GM21515 (cell line): ENCODE data around the gene MYL9.
"Not testable (repeated sequence)": the region's sequence is repeated elsewhere in the genome, so short reads cannot be mapped to it uniquely, and the experiment has no call there.

Experiments used
- ATAC-seq: cut with Tn5 transposase; IDR thresholded peaks from one replicate; pipeline ENCODE4 v1.9.1; 2021; ENCODE audit not compliant: unreplicated experiment

Gene MYL9

GRCh38 chr20:36548704-36549627 lies 7.6 kb downstream of the MYL9 start:
- no peak for ATAC-seq

- no peak for ATAC-seq
These were observed 8.3 kb downstream of the MYL9 start for GRCh38 chr20:36549628-36549941.

- ATAC-seq = no peak
These were observed 8.8 kb downstream of the MYL9 start for GRCh38 chr20:36549942-36550789.

- ATAC-seq = no peak
These were observed 9.5 kb downstream of the MYL9 start for GRCh38 chr20:36550790-36551299.

DNA sequence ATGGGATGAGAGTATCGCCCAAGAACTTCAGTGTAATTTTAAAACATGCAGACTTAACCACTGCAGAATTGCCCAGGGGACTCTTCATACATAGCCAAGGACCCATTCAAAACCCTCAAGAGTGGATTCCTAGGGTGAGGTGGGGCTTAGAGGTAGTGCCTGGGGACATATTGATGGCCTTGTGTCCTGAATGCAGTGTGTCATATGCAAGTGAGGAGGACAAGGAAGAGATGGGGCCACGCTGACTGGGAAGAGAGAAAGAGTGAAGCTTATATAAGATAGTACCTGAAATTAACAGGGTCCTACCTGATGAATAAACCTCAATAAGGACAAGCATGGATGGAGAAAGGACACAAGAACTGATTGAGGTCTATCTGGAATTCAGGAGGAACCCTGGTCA lies 13.9 kb downstream of the MYL9 start:
- ATAC-seq = no peak

DNA sequence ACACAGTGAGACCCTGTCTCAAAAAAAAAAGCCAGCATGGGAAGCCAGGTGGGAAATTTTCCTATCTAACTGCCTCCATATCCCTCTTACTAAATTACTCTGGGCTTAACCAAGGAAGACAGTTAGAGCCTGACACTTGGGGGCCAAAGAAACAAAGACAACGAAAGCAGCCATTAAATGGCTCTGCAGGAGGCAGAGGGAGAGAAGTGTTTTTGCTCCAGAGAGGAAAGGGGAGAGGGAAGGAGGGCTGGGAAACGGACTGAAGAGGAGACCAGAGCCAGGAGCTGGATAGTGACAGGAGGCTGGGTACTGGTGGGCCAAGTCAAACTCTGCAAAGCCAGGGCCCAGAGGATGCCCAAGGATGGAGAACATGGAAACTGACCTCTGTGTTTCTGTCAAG lies 21.4 kb downstream of the MYL9 start:
- no peak for ATAC-seq

GRCh38 chr20:36563374-36563773 lies 22.1 kb downstream of the MYL9 start:
- no peak for ATAC-seq

DNA sequence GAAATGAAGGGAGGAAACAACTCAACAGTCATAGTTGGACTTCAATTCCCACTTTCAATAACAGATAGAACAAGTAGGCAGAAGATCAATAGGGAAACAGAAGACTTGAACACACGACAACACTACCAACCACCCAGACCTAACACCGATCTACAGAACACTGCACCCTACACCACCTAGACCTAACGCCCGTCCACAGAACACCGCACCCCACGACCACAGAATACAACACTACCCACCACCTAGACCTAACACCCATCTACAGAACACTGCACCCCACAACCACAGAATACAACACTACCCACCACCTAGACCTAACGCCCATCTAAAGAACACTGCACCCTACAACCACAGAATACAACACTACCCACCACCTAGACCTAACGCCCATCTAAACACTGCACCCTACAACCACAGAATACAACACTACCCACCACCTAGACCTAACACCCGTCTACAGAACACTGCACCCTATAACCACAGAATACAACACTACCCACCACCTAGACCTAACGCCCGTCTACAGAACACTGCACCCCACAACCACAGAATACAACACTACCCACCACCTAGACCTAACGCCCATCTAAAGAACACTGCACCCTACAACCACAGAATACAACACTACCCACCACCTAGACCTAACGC lies 22.9 kb downstream of the MYL9 start:
- not testable (repeated sequence) for ATAC-seq

- ATAC-seq = not testable (repeated sequence)
These were observed 23.4 kb downstream of the MYL9 start for GRCh38 chr20:36564726-36565121.

DNA sequence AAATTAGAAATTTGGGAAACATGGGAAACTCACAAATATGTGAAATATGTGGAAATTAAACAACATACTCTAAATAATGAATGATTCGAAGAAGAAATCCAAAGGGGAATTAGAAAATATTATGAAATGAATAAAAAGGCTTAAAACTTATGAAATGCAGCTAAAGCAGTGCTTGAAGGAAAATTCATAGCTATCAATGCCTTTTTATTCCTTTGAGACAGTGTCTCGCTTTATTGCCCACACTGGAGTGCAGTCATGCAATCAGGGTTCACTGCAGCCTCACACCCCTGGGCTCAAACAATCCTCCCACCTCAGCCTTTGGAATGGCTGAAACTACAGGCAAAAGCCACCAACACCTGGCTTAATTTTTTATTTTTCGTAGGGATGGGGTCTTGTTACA lies 24.2 kb downstream of the MYL9 start:
- no peak for ATAC-seq

DNA sequence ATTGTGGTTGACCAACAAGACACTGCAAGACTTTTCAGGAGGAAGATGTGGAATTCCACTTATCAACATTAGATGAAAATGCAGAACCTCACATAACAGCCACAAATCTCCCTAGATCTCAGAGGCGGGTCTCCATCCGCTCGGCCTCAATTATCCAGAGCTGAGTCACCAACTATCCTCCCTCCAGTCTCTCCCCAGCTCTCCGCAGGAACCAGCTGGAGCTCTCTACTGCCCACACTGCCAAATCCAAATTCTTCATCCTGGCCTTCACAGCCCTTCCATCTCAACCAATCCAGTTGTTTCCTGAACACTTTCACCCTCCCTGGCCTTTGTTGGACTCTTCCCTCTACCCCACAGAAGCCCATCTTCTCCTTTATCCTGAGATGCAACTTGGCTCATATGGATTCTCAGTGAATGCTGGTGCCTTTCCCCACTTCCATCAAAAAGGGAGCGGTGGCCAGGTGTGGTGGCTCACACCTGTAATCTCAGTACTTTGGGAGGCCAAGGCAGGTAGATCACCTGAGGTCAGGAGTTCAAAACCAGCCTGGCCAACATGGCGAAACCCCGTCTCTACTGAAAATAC lies 28.6 kb downstream of the MYL9 start:
- ATAC-seq = no peak

- ATAC-seq = no peak
These were observed 30.5 kb downstream of the MYL9 start for GRCh38 chr20:36571564-36572504.

DNA sequence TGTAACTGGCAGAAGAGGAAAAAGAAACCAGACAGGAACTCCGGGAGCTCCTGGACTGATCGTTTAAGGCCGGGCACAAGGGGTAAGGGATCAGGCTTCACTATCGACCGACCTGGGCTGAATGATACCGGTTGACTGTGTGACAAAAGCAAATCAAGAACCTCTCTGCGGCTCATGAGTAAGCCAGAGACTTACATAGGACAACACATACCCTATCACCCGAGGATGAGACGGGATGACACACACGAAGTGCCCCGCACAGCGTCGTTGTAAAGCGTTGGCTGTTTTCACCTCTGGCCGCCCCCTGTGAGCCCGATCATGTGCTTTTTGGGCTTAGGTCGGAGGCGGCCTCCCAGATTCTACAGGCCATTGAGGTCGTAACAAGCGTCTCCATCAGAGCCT lies 31.4 kb downstream of the MYL9 start:
- ATAC-seq = peak; percentile 7

GRCh38 chr20:36573103-36573797 lies 31.9 kb downstream of the MYL9 start, which contains the start of gene TGIF2:
Gene TGIF2, plus strand, starts transcription at chr20:36573597. Its CDS starts 5,178 bp downstream, at chr20:36578775.
- peak; percentile 66 for ATAC-seq

- ATAC-seq = no peak
These were observed 32.6 kb downstream of the MYL9 start for GRCh38 chr20:36573798-36574365.

DNA sequence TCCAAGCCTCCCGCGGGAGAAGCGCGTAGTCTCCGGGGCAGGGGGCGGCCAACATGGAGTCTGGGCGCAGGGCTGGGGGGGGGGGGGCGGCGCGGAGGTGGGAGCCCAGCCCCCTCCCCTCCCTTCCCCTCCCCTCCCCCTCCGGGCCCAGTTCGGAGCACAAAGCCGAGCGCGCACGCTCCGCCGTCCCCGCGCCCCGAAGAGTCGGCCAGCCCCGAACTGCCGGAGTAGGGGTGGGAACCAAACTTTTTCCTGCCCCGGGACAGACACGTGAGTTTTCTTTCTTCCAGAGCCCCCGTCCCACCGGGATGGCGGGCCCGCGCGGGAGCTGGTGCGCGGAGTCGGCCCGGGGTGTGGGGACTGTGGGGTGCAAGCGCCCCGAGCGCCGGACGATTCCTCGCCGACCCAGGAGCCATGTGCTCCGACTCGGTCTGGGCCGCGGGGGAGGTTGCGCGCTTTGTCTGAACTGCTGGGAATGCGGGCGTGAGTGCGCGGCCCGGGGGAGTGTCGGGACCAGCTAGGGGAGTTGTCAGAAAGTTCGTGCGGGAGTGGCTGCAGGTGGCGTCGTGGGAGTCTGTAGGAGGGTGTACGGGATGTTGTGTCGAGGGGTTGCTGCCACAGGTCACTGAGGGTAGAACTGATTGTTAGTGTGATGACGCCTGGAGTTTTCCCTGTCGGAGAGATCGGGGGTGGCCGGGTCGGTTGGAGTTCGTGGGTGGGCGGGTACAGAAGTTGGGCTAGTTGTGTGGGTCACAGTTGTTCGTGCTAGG lies 33.2 kb downstream of the MYL9 start:
- no peak for ATAC-seq

DNA sequence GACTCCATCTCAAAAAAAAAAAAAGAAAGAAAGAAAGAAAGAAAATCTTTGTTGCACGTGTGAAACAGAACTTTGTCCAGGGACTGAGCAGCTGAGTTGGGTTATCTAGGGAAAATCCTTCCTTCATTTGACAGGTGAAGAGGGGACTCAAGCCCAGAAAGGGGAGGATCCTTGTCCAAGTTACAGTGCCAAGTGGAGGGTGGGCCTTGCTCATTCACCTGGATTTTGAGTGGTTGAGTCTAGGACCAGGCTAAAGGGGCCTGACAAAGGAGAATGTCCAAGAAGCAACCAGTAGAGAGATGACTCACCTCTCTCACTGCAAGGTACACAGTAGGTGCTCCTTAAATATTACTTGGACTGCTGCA lies 34.7 kb downstream of the MYL9 start:
- ATAC-seq = no peak

DNA sequence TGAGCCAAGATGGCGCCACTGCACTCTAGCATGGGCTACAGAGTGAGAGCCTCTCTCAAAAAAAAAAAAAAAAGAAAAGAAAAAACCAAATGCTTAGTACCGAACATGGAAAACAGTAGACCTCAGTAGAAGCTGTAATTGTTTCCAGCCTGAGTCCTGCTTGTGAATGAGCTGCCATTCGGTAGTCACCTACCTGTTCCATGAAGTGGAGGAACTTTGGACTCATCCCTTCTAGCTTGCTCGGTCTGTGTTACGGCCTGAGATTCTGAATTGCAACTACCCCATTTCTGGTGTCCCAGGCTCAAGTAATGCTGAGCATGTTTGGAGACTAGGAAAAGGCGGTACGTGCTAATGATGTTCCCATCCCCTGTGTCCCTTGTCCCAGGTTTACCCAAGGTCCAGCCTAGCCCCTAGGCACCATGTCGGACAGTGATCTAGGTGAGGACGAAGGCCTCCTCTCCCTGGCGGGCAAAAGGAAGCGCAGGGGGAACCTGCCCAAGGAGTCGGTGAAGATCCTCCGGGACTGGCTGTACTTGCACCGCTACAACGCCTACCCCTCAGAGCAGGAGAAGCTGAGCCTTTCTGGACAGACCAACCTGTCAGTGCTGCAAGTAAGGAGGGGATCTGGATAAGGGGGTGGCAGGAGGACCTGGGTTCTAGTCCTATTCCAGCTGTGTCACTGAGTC lies 37.2 kb downstream of the MYL9 start:
- ATAC-seq = no peak
